K562 (cell line): ENCODE measurements around the gene KIF19. TPM values are rescaled to one million over a fixed set of nuclear protein-coding genes. Genes with fewer than 3 reads are reported as not detected.

Experiments
- ATAC-seq: fragments of 200-7000 bp; cut with Tn5 transposase; 3 replicates; pipeline ENCODE4 v1.9.1; 2020; ENCODE audit warnings: moderate library complexity
- BruUV-seq: library from RNA; stranded (reverse); fragments of 400-500 nt; replicated peaks from 2 replicates; lab custom pipeline; 2021; lab: Mats Ljungman, UMichigan
- CTCF ChIA-PET: fragments of 300-600 bp; formaldehyde crosslinking; extraction: SDS; loops from one replicate; lab custom pipeline; 2021; ENCODE audit warnings: low intra/inter-chr PET ratio; lab: Yijun Ruan, JAX
- POLR2A ChIA-PET: fragments of 300-600, 350-650 bp; sonication (Branson Sonifier 250); formaldehyde crosslinking; extraction: SDS; loops from one replicate; lab custom pipeline; 2021; ENCODE audit warnings: antibody characterized with exemption, inconsistent platforms; lab: Yijun Ruan, JAX
- DNase-seq, 4 experiments: peaks; one replicate each; pipeline versions ENCODE4 v3.0.0 to v3.0.0-alpha.2; 2011 to 2018; ENCODE audit warnings: low spot score in 3 of 4, mixed read lengths in 3 of 4; ENCODE audit errors: extremely low read depth in 1 of 4
- FAIRE-seq: peaks from 2 replicates; lab custom pipeline; 2011; peaks lifted over from hg19 to GRCh38; lab: Jason Lieb, UNC
- H2AFZ ChIP-seq: 2 replicates; pipeline ENCODE4 v1.6.0; 2011; ENCODE audit warnings: low read depth, low read length, control low read depth, inconsistent platforms
- H3K27ac ChIP-seq: fragments of 200-600 bp; 3 replicates; pipeline ENCODE4 v1.8.0; 2011; ENCODE audit warnings: low read depth, mild to moderate bottlenecking, control low read depth, inconsistent platforms, low read length, moderate library complexity, mixed read lengths; ENCODE audit errors: extremely low read depth
- H3K27me3 ChIP-seq, 2 experiments: fragments of 300-600 bp in 1 of 2; 2 replicates in 1 of 2; 3 replicates in 1 of 2; pipeline versions ENCODE4 v1.6.0 to v1.8.0; 2011; ENCODE audit warnings: inconsistent platforms in 2 of 2, low read length in 2 of 2, mild to moderate bottlenecking in 1 of 2, mixed read lengths in 1 of 2, moderate library complexity in 1 of 2; ENCODE audit not compliant: control insufficient read depth in 2 of 2, insufficient read depth in 2 of 2
- H3K36me3 ChIP-seq: fragments of 300-600 bp; 3 replicates; pipeline ENCODE4 v1.8.0; 2011; ENCODE audit warnings: mild to moderate bottlenecking, low read length, inconsistent platforms; ENCODE audit not compliant: control insufficient read depth, insufficient read depth
- H3K4me1 ChIP-seq, 2 experiments: fragments of 200-600 bp in 1 of 2; replicated peaks in 1 of 2; 2 replicates in 1 of 2; 3 replicates in 1 of 2; pipeline versions ENCODE4 v1.5.1 to v1.8.0; 2011; ENCODE audit warnings: inconsistent platforms in 2 of 2, low read length in 2 of 2, mild to moderate bottlenecking in 1 of 2, mixed read lengths in 1 of 2, moderate library complexity in 1 of 2; ENCODE audit not compliant: control insufficient read depth in 2 of 2, insufficient read depth in 2 of 2
- H3K4me2 ChIP-seq: 2 replicates; pipeline ENCODE4 v1.6.1; 2011; ENCODE audit warnings: low read length, control low read depth, inconsistent platforms, mixed read lengths; ENCODE audit not compliant: insufficient read depth
- H3K4me3 ChIP-seq: fragments of 200-600 bp; sonication (generic), shearing (Covaris generic); 2 replicates; pipeline ENCODE4 v1.5.1; 2016; ENCODE audit warnings: control low read depth, inconsistent platforms
- H3K79me2 ChIP-seq: fragments of 200-600 bp; 3 replicates; pipeline ENCODE4 v1.8.0; 2011; ENCODE audit warnings: low read length, inconsistent platforms; ENCODE audit not compliant: control insufficient read depth, insufficient read depth
- H3K9ac ChIP-seq, 2 experiments: 2 replicates each; pipeline versions ENCODE4 v1.6.0 to v1.6.1; 2011; ENCODE audit warnings: low read depth in 2 of 2, low read length in 2 of 2, control low read depth in 1 of 2, inconsistent platforms in 1 of 2, mild to moderate bottlenecking in 1 of 2, mixed read lengths in 1 of 2; ENCODE audit not compliant: insufficient read depth in 1 of 2
- H3K9me1 ChIP-seq: one replicate; pipeline ENCODE4 v1.6.0; 2011; ENCODE audit warnings: inconsistent platforms, mild to moderate bottlenecking, low read length, moderate library complexity; ENCODE audit not compliant: control insufficient read depth, insufficient read depth
- H3K9me3 ChIP-seq: replicated peaks from 2 replicates; pipeline ENCODE4 v1.5.1; 2011; ENCODE audit warnings: low read depth, low read length, inconsistent platforms; ENCODE audit not compliant: control insufficient read depth, insufficient read depth
- H4K20me1 ChIP-seq: replicated peaks from 2 replicates; pipeline ENCODE4 v1.6.1; 2011; ENCODE audit warnings: low read length, inconsistent platforms, mixed read lengths; ENCODE audit not compliant: control insufficient read depth, insufficient read depth
- CHD1 ChIP-seq: fragments of 200-600 bp; sonication (generic); IDR thresholded peaks from one replicate; pipeline ENCODE4 v1.6.1; 2012; ENCODE audit warnings: mild to moderate bottlenecking, moderate library complexity, low read length, inconsistent platforms
- FOXM1 ChIP-seq, 2 experiments: fragments of 450-650 bp in 1 of 2; sonication (generic) in 1 of 2; formaldehyde crosslinking in 1 of 2; IDR thresholded peaks; 2 replicates each; pipeline versions ENCODE4 v1.6.1 to v1.9.0; 2017 to 2022; ENCODE audit warnings: low read depth in 2 of 2, mild to moderate bottlenecking in 2 of 2, missing genetic modification reagents in 1 of 2, moderate library complexity in 1 of 2
- HDAC6 ChIP-seq: IDR thresholded peaks from 2 replicates; pipeline ENCODE4 v1.6.1; 2012; ENCODE audit warnings: low read depth, mild to moderate bottlenecking, control low read depth, inconsistent platforms, low read length, moderate library complexity
- PML ChIP-seq: IDR thresholded peaks from 2 replicates; pipeline ENCODE4 v1.6.1; 2012; ENCODE audit warnings: low read length, inconsistent platforms
- POLR2H ChIP-seq: IDR thresholded peaks from 2 replicates; pipeline ENCODE4 v1.6.1; 2016; ENCODE audit warnings: missing genetic modification characterization, low read depth, mild to moderate bottlenecking, control low read depth, missing compliant biosample characterization, moderate library complexity
- UBTF ChIP-seq, 2 experiments: IDR thresholded peaks; 2 replicates each; pipeline ENCODE4 v1.6.1; 2012; ENCODE audit warnings: improper control_type of control experiment in 2 of 2, low read depth in 2 of 2, low read length in 2 of 2, borderline replicate concordance in 1 of 2
- WGBS: fragments of 100-300 bp; shearing (Covaris generic); methylation state at CpG from one replicate; pipeline ENCODE4 v1.1.6; 2016; ENCODE audit warnings: low coverage, mixed read lengths; ENCODE audit not compliant: insufficient coverage; ENCODE audit errors: missing lambda C conversion rate; 5-methylcytosine and 5-hydroxymethylcytosine counted together
- in situ Hi-C: fragments of 300-500 bp; cut with MboI; formaldehyde crosslinking; loops from 4 replicates; pipeline ENCODE4 v1.15.0; 2018; ENCODE audit warnings: inconsistent platforms, mixed read lengths
- intact Hi-C: fragments of 100-400 bp; cut with micrococcal nuclease; formaldehyde crosslinking; loops from 2 replicates; pipeline ENCODE4 v1.14.2; 2022
- polyA plus RNA-seq, 8 experiments: library from polyadenylated mRNA; depleted of rRNA in 4 of 8; stranded (reverse) in 5 of 8; unstranded in 3 of 8; fragments of >200 nt; fragmentation: Nextera tagmentation in 2 of 8; fragmentation: Illumina TruSeq in 1 of 8; extraction: Ambion mirVana in 2 of 8; extraction: Trizol in 1 of 8; gene quantifications; 2 replicates each; pipeline versions ENCODE4 v1.2.1 to v1.2.3, GENCODE V29; 2011 to 2014; ENCODE audit warnings: inconsistent platforms in 1 of 8, missing spikeins in 1 of 8
- total RNA-seq, 7 experiments: library from RNA; depleted of rRNA in 6 of 7; stranded (reverse); fragments of >200 nt in 6 of 7; fragmentation: Illumina TruSeq in 2 of 7; extraction: Trizol in 2 of 7; gene quantifications; 2 replicates each; pipeline versions ENCODE4 v1.2.1 to v1.2.3, GENCODE V29; 2011 to 2021; ENCODE audit warnings: low replicate concordance in 1 of 7
- TF ChIP-seq, protein P1 (sequence below): sonication (generic); formaldehyde crosslinking; IDR thresholded peaks from 2 replicates; pipeline ENCODE4 v1.9.0; 2022; ENCODE audit warnings: mild to moderate bottlenecking, missing genetic modification reagents
- TF ChIP-seq, protein P2 (sequence below), 2 experiments: IDR thresholded peaks; 2 replicates each; pipeline ENCODE4 v1.6.1; 2011; ENCODE audit warnings: borderline replicate concordance in 1 of 2, control low read depth in 1 of 2, low read depth in 1 of 2, low read length in 1 of 2, mild to moderate bottlenecking in 1 of 2, mixed read lengths in 1 of 2, moderate library complexity in 1 of 2; ENCODE audit not compliant: insufficient read depth in 1 of 2, insufficient read length in 1 of 2, poor library complexity in 1 of 2, severe bottlenecking in 1 of 2; ENCODE audit errors: extremely low read depth in 1 of 2

Gene KIF19
- total and polyA plus RNA-seq, 9 of the 15 experiments (the other 6 are each of a cell fraction or from before 2014, with no cell fraction given), result 0.10 TPM; not detected in 8

GRCh38 chr17:74350486-74350885 is 24.5 kb downstream of the KIF19 start:
- 14% methylated on average over 17 of the region's 20 CpGs for WGBS

DNA sequence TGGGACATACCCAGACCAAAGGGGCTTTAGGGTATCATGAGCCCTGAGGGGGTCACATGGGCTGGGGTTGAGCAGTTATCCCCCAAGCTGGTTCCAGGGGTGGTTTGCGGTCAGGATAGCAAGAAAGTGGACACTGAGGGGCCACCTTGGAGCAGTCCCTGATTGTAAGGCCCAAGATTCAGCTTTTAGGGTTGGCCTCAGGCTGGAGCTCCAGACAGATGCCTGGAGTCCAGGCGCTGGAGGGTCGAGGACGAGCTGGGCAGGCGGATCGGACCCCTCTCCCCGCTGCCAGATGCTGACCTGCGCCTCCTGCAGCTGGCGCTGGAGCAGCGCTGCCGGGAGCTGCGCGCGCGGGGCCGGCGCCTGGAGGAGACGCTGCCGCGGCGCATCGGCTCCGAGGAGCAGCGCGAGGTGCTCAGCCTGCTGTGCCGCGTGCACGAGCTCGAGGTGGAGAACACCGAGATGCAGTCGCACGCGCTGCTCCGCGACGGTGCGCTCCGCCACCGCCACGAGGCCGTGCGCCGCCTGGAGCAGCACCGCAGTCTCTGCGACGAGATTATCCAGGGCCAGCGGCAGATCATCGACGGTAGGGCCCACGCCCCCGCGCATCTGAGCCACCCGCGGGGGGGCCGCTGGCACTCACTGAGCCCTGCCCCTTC is 25.7 kb downstream of the KIF19 start:
- Histone ChIP-seq H4K20me1 (peaks cover 7% of the 10 kb centered on the region; the same call in 1 of the 2 replicates), H3K4me3 (no peak overlapping the region), H3K27me3 (peaks cover 43 to 96% of the 10 kb centered on the region in 2 experiments), H3K9ac (no peak overlapping the region), H3K79me2 (no peaks in the 10 kb centered on the region), H3K9me1 (no peaks in the 10 kb centered on the region), H3K9me3 (no peaks in the 10 kb centered on the region), H3K4me1 (peaks cover 0 to 36% of the 10 kb centered on the region in 2 experiments; a peak in 2 of 5 replicates), H3K4me2 (no peak overlapping the region), H3K27ac (no peak overlapping the region), H2AFZ (no peak overlapping the region), H3K36me3 (no peaks in the 10 kb centered on the region)
- WGBS, result 3% methylated on average over 33 of the region's 55 CpGs
- FAIRE-seq (no peak), ATAC-seq (peak; percentile 62), DNase-seq (peak; percentile 31 to 48 (median 38))
- in situ Hi-C loops (loop anchor here (5.0 kb wide), 1 partner anchor 139 kb away; the partner anchor contains the start of gene TTYH2), intact Hi-C loops (no loop called here)
- ChIA-PET POLR2A (interaction anchor here (0.9 to 1.3 kb wide), 2 partner anchors 46 to 147 kb away, joined by 3 to 6 read pairs; no protein-coding TSS in a partner anchor), CTCF (no interaction called here)
- no TSS peak for BruUV-seq
- TF ChIP-seq FOXM1 (IDR thresholded peaks at IDR 0.05; ENCODE audit: low read depth) (no peak), FOXM1 (CRISPR knock-in tag; IDR thresholded peaks at IDR 0.05; ENCODE audit: low read depth) (no peak), UBTF (IDR thresholded peaks at IDR 0.05; ENCODE audit: borderline replicate concordance in 1 of 2, low read depth in 2 of 2, low read length in 2 of 2) (peak; percentile 42 to 68; a peak in 1 of 4 replicates), HDAC6 (0 out of 2 replicates have a peak, but pooled peaks have one; percentile 74)
- TF ChIP-seq, protein P1, sequence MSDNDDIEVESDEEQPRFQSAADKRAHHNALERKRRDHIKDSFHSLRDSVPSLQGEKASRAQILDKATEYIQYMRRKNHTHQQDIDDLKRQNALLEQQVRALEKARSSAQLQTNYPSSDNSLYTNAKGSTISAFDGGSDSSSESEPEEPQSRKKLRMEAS (CRISPR knock-in tag), result peak; percentile 94
- TF ChIP-seq, protein P2, sequence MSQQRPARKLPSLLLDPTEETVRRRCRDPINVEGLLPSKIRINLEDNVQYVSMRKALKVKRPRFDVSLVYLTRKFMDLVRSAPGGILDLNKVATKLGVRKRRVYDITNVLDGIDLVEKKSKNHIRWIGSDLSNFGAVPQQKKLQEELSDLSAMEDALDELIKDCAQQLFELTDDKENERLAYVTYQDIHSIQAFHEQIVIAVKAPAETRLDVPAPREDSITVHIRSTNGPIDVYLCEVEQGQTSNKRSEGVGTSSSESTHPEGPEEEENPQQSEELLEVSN (IDR thresholded peaks at IDR 0.05; ENCODE audit: borderline replicate concordance in 1 of 2, extremely low read depth in 1 of 2, insufficient read depth in 1 of 2, insufficient read length in 1 of 2, low read depth in 1 of 2, low read length in 1 of 2, poor library complexity in 1 of 2, severe bottlenecking in 1 of 2), result peak; percentile 48 to 91

More at GRCh38 chr17:74350486-74350885, 24.5 kb downstream of the KIF19 start:
- H3K9me1 ChIP-seq, result no peaks in the 10 kb centered on the region
- no peaks in the 10 kb centered on the region for H3K9me3 ChIP-seq
- BruUV-seq, result no TSS peak
- FAIRE-seq (no peak), DNase-seq (no peak), ATAC-seq (no peak)
- H3K4me3 ChIP-seq, result no peak overlapping the region
- no peak overlapping the region for H3K27ac ChIP-seq
- no peaks in the 10 kb centered on the region for H3K36me3 ChIP-seq
- intact Hi-C loops, result no loop called here
- in situ Hi-C loops, result loop anchor here (5.0 kb wide), 1 partner anchor 138 kb away; the partner anchor contains the start of gene TTYH2
- no peak overlapping the region for H3K9ac ChIP-seq
- peaks cover 7% of the 10 kb centered on the region; the same call in 1 of the 2 replicates for H4K20me1 ChIP-seq
- no peak overlapping the region for H3K4me2 ChIP-seq
- no peak overlapping the region for H2AFZ ChIP-seq
- TF ChIP-seq CHD1 (no peak), POLR2H (no peak), PML (no peak)
- TF ChIP-seq, all 486 proteins: peak for 0
- POLR2A ChIA-PET, result no interaction called here
- H3K27me3 ChIP-seq, result peaks cover 53 to 95% of the 10 kb centered on the region in 2 experiments
- CTCF ChIA-PET, result no interaction called here
- no peaks in the 10 kb centered on the region for H3K79me2 ChIP-seq
- peaks cover 0 to 32% of the 10 kb centered on the region in 2 experiments; a peak in 2 of 5 replicates for H3K4me1 ChIP-seq
